ENCODE results near the gene AKT1S1.
"Not testable (repeated sequence)": the region's sequence is repeated elsewhere in the genome, so short reads cannot be mapped to it uniquely, and the experiment has no call there.

AKT1S1 gene

GRCh38 chr19:49877020-49877878 is at the start of gene AKT1S1, which contains the start of gene TBC1D17:
Gene AKT1S1, minus strand, starts transcription at chr19:49877355. Its CDS starts 4,060 bp downstream, at chr19:49873295.
Gene TBC1D17, plus strand, starts transcription at chr19:49877702. Its CDS starts 22 bp downstream, at chr19:49877724.
- peak; percentile 100 for DNase-seq (ENCODE audit: low spot score)

- no peak for DNase-seq (ENCODE audit: low spot score)
Observed at GRCh38 chr19:49926515-49926914, 49.4 kb upstream of the AKT1S1 start.

GRCh38 chr19:49925486-49925885 is 48.3 kb upstream of the AKT1S1 start:
- no peak for DNase-seq (ENCODE audit: low spot score)

- not testable (repeated sequence) for DNase-seq (ENCODE audit: low spot score)
Observed at GRCh38 chr19:49924881-49925210, 47.7 kb upstream of the AKT1S1 start.

GRCh38 chr19:49924004-49924880 is 47.1 kb upstream of the AKT1S1 start:
- DNase-seq (ENCODE audit: low spot score) = no peak

GRCh38 chr19:49923055-49924003 is 46.2 kb upstream of the AKT1S1 start:
- DNase-seq (ENCODE audit: low spot score) = peak; percentile 57

GRCh38 chr19:49921871-49922795 is 45.0 kb upstream of the AKT1S1 start:
- DNase-seq (ENCODE audit: low spot score) = no peak

GRCh38 chr19:49920624-49921363 is 43.6 kb upstream of the AKT1S1 start:
- no peak for DNase-seq (ENCODE audit: low spot score)

- DNase-seq (ENCODE audit: low spot score) = no peak
Observed at GRCh38 chr19:49918089-49918488, 40.9 kb upstream of the AKT1S1 start.

GRCh38 chr19:49916839-49917733 is 39.9 kb upstream of the AKT1S1 start:
- DNase-seq (ENCODE audit: low spot score) = peak; percentile 52

GRCh38 chr19:49915271-49915670 is 38.1 kb upstream of the AKT1S1 start:
- DNase-seq (ENCODE audit: low spot score) = no peak

GRCh38 chr19:49913720-49914119 is 36.6 kb upstream of the AKT1S1 start:
- no peak for DNase-seq (ENCODE audit: low spot score)

GRCh38 chr19:49912965-49913685 is 36.0 kb upstream of the AKT1S1 start:
- no peak for DNase-seq (ENCODE audit: low spot score)

GRCh38 chr19:49911381-49912145 is 34.4 kb upstream of the AKT1S1 start:
- DNase-seq (ENCODE audit: low spot score) = peak; percentile 64

- no peak for DNase-seq (ENCODE audit: low spot score)
Observed at GRCh38 chr19:49910179-49910578, 33.0 kb upstream of the AKT1S1 start.

- no peak for DNase-seq (ENCODE audit: low spot score)
Observed at GRCh38 chr19:49908480-49909420, 31.6 kb upstream of the AKT1S1 start.
